Nephron progenitor cell (in vitro differentiated cells): Measurements from ENCODE around the gene KCTD21.

Experiments used
- DNase-seq: peaks from one replicate; pipeline ENCODE4 v3.0.0; 2021
- H3K27ac Mint-ChIP-seq: 2 replicates; pipeline ENCODE4 v1.8.0; 2021; ENCODE audit warnings: mild to moderate bottlenecking, moderate library complexity, mixed read lengths
- H3K27me3 Mint-ChIP-seq: 2 replicates; pipeline ENCODE4 v1.8.0; 2021; ENCODE audit warnings: mild to moderate bottlenecking, low read depth, mixed read lengths; ENCODE audit not compliant: poor library complexity
- H3K36me3 Mint-ChIP-seq: 2 replicates; pipeline ENCODE4 v1.8.0; 2021; ENCODE audit warnings: low read depth, mixed read lengths
- H3K4me1 Mint-ChIP-seq: 2 replicates; pipeline ENCODE4 v1.8.0; 2021; ENCODE audit warnings: mixed read lengths
- H3K4me3 Mint-ChIP-seq: 2 replicates; pipeline ENCODE4 v1.8.0; 2021; ENCODE audit warnings: mild to moderate bottlenecking, moderate library complexity, mixed read lengths
- H3K9me3 Mint-ChIP-seq: 2 replicates; pipeline ENCODE4 v1.8.0; 2021; ENCODE audit warnings: mild to moderate bottlenecking, moderate library complexity, mixed read lengths
- CTCF ChIP-seq: fragments of 200-600 bp; sonication (generic); IDR thresholded peaks from 2 replicates; pipeline ENCODE4 v1.5.0; 2021; ENCODE audit warnings: antibody characterized with exemption

The KCTD21 gene

GRCh38 chr11:78220218-78221157 lies 32.1 kb upstream of the KCTD21 start:
- DNase-seq = no peak
- H3K9me3 Mint-ChIP-seq = no peaks in the 10 kb centered on the region
- no peaks in the 10 kb centered on the region for H3K4me1 Mint-ChIP-seq
- no peak overlapping the region for H3K4me3 Mint-ChIP-seq
- TF ChIP-seq CTCF = no peak
- H3K36me3 Mint-ChIP-seq = peaks cover 40% of the 10 kb centered on the region
- H3K27me3 Mint-ChIP-seq = peaks cover 3% of the 10 kb centered on the region
- peak overlapping the region; percentile 87 for H3K27ac Mint-ChIP-seq

- DNase-seq = no peak
- no peaks in the 10 kb centered on the region for H3K9me3 Mint-ChIP-seq
- TF ChIP-seq CTCF = no peak
- no peaks in the 10 kb centered on the region for H3K4me1 Mint-ChIP-seq
- peaks cover 3% of the 10 kb centered on the region for H3K27me3 Mint-ChIP-seq
- H3K27ac Mint-ChIP-seq = no peak overlapping the region
- H3K4me3 Mint-ChIP-seq = no peak overlapping the region
- peaks cover 31% of the 10 kb centered on the region for H3K36me3 Mint-ChIP-seq
Observed at GRCh38 chr11:78219493-78220217, 31.2 kb upstream of the KCTD21 start.

GRCh38 chr11:78218707-78219492 lies 30.5 kb upstream of the KCTD21 start:
- no peak for TF ChIP-seq CTCF
- Mint-ChIP-seq H3K4me3 (no peak overlapping the region), H3K27ac (peak overlapping the region; percentile 57), H3K36me3 (peaks cover 30% of the 10 kb centered on the region), H3K4me1 (no peaks in the 10 kb centered on the region), H3K9me3 (no peaks in the 10 kb centered on the region), H3K27me3 (peaks cover 3% of the 10 kb centered on the region)
- DNase-seq = no peak

- Mint-ChIP-seq H3K36me3 (peaks cover 26% of the 10 kb centered on the region), H3K27me3 (no peaks in the 10 kb centered on the region), H3K27ac (no peak overlapping the region), H3K4me1 (no peaks in the 10 kb centered on the region), H3K4me3 (no peak overlapping the region), H3K9me3 (no peaks in the 10 kb centered on the region)
- DNase-seq = no peak
- TF ChIP-seq CTCF = no peak
Observed at GRCh38 chr11:78217650-78218541, 29.5 kb upstream of the KCTD21 start.
